Central memory CD8-positive, alpha-beta T cell (primary cell): Measurements from ENCODE around the gene KANK3.
"Not testable (repeated sequence)": the region's sequence is repeated elsewhere in the genome, so short reads cannot be mapped to it uniquely, and the experiment has no call there.

ENCODE experiments used
- ATAC-seq: fragments of 150-1000 bp; cut with Tn5 transposase; replicated peaks from 2 replicates; pipeline ENCODE4 v1.10.0; 2022; ENCODE audit warnings: mild to moderate bottlenecking, moderate FRiP score, moderate number of reproducible peaks; ENCODE audit not compliant: poor library complexity, severe bottlenecking; ENCODE audit errors: extremely low read depth
- DNase-seq, 2 donors: peaks; one replicate each; pipeline ENCODE4 v3.0.0; 2021; ENCODE audit warnings: low spot score in 2 of 2
- H3K27ac Mint-ChIP-seq: one replicate; pipeline ENCODE4 v1.8.0; 2022; ENCODE audit warnings: low read depth, mild to moderate bottlenecking, moderate library complexity, mixed read lengths
- H3K27me3 Mint-ChIP-seq: one replicate; pipeline ENCODE4 v1.8.0; 2022; ENCODE audit warnings: mixed read lengths
- H3K36me3 Mint-ChIP-seq: one replicate; pipeline ENCODE4 v1.8.0; 2022; ENCODE audit warnings: mild to moderate bottlenecking, moderate library complexity, mixed read lengths; ENCODE audit not compliant: insufficient read depth
- H3K4me1 Mint-ChIP-seq: one replicate; pipeline ENCODE4 v1.8.0; 2022; ENCODE audit warnings: mixed read lengths
- H3K4me3 Mint-ChIP-seq: one replicate; pipeline ENCODE4 v1.8.0; 2022; ENCODE audit warnings: mild to moderate bottlenecking, moderate library complexity, mixed read lengths
- H3K9me3 Mint-ChIP-seq: one replicate; pipeline ENCODE4 v1.8.0; 2022; ENCODE audit warnings: mixed read lengths

The KANK3 gene

DNA sequence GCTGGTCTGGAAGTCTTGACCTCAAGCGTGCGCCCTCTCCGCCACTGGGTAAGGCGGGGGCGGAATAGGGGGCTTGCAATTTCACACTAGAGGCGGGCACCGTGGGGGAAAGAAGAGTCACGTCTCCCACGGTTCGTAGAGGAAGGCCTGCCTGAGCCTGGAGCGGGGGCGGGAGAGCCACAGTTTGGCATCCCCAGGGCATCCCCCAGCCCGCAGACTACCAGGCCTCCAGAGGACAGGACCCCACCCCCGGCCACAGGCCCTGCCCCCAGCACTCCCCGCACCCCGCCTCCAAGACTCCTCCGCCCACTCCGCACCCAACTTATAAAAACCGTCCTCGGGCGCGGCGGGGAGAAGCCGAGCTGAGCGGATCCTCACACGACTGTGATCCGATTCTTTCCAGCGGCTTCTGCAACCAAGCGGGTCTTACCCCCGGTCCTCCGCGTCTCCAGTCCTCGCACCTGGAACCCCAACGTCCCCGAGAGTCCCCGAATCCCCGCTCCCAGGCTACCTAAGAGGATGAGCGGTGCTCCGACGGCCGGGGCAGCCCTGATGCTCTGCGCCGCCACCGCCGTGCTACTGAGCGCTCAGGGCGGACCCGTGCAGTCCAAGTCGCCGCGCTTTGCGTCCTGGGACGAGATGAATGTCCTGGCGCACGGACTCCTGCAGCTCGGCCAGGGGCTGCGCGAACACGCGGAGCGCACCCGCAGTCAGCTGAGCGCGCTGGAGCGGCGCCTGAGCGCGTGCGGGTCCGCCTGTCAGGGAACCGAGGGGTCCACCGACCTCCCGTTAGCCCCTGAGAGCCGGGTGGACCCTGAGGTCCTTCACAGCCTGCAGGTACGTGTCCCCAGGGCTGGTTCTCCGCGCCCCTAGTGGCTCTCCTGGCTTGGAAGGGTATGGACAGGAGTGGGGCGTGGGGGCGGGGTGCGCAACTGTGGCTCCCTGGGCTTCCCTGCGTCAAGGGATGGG is 21.0 kb upstream of the KANK3 start, which contains the start of gene ANGPTL4:
Gene ANGPTL4 (plus strand): TSS at position 353 of the 969 bp plus-strand sequence. CDS start 167 bp downstream, at position 520.
- Mint-ChIP-seq H3K4me1 (peaks cover 16% of the 10 kb centered on the region), H3K9me3 (no peaks in the 10 kb centered on the region), H3K27ac (no peak within 1 kb of the TSS), H3K27me3 (peaks cover 69% of the 10 kb centered on the region), H3K36me3 (peaks cover 2% of the 10 kb centered on the region), H3K4me3 (peak within 1 kb of the TSS; percentile 72)
- ATAC-seq (peak; percentile 57), DNase-seq (no peak)

GRCh38 chr19:8361921-8362793 is 19.1 kb upstream of the KANK3 start:
- Mint-ChIP-seq H3K36me3 (peaks cover 2% of the 10 kb centered on the region), H3K9me3 (no peaks in the 10 kb centered on the region), H3K4me3 (no peak overlapping the region), H3K4me1 (peaks cover 16% of the 10 kb centered on the region), H3K27me3 (peaks cover 50% of the 10 kb centered on the region), H3K27ac (no peak overlapping the region)
- DNase-seq (no peak), ATAC-seq (no peak)

DNA sequence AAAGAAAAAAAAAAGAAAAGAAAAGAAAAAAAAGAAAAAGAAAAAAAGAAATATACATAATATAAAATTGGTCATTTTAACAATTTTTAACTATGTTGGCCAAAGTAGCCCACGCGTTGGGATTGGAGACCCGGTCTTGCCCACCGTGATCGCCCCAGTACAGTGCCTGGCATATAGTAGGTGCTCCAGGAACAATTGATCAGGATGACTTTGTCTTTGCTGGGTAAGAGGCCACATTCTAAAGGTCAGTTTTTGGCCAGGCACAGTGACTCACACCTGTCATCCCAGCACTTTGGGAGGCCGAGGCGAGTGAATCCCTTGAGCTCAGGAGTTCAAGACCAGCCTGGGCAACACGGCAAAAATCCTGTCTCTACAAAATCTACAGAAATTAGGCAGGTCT is 17.1 kb upstream of the KANK3 start:
- peaks cover 30% of the 10 kb centered on the region for H3K27me3 Mint-ChIP-seq
- DNase-seq (no peak), ATAC-seq (no peak)
- H3K4me1 Mint-ChIP-seq: peaks cover 12% of the 10 kb centered on the region
- H3K9me3 Mint-ChIP-seq: no peaks in the 10 kb centered on the region
- no peak overlapping the region for H3K4me3 Mint-ChIP-seq
- peaks cover 2% of the 10 kb centered on the region for H3K36me3 Mint-ChIP-seq
- H3K27ac Mint-ChIP-seq: no peak overlapping the region

GRCh38 chr19:8358948-8359347 is 15.9 kb upstream of the KANK3 start:
- Mint-ChIP-seq H3K27ac (no peak overlapping the region), H3K9me3 (no peaks in the 10 kb centered on the region), H3K27me3 (peaks cover 23% of the 10 kb centered on the region), H3K4me3 (no peak overlapping the region), H3K4me1 (peaks cover 9% of the 10 kb centered on the region), H3K36me3 (peaks cover under 1% of the 10 kb centered on the region)
- no peak for ATAC-seq
- DNase-seq: no peak

DNA sequence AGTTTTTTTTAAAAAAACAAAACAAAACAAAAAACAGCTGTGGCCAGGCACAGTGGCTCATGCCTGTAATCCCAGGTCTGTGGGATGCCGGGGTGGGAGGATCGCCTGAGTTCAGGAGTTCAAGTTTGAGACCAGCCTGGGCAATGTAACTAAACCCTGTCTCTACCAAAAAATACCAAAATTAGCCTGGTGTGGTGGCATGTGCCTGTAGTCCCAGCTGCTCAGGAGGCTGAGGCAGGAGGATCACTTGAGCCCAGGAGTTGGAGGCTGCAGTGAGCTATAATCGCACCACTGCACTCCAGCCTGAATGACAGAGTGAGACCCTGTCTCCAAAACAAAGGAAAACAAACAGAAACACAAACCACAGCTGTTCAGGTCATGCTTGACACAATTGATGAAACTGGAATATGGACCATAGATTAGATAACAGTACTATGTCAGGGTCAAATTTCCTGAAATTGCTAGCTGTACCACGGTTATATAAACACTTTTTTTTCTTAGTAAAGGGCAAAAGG is 14.0 kb upstream of the KANK3 start:
- H3K27me3 Mint-ChIP-seq: peaks cover 11% of the 10 kb centered on the region
- no peaks in the 10 kb centered on the region for H3K36me3 Mint-ChIP-seq
- H3K9me3 Mint-ChIP-seq: no peaks in the 10 kb centered on the region
- no peak overlapping the region for H3K4me3 Mint-ChIP-seq
- no peak for DNase-seq
- peaks cover 4% of the 10 kb centered on the region for H3K4me1 Mint-ChIP-seq
- no peak overlapping the region for H3K27ac Mint-ChIP-seq
- ATAC-seq: no peak

DNA sequence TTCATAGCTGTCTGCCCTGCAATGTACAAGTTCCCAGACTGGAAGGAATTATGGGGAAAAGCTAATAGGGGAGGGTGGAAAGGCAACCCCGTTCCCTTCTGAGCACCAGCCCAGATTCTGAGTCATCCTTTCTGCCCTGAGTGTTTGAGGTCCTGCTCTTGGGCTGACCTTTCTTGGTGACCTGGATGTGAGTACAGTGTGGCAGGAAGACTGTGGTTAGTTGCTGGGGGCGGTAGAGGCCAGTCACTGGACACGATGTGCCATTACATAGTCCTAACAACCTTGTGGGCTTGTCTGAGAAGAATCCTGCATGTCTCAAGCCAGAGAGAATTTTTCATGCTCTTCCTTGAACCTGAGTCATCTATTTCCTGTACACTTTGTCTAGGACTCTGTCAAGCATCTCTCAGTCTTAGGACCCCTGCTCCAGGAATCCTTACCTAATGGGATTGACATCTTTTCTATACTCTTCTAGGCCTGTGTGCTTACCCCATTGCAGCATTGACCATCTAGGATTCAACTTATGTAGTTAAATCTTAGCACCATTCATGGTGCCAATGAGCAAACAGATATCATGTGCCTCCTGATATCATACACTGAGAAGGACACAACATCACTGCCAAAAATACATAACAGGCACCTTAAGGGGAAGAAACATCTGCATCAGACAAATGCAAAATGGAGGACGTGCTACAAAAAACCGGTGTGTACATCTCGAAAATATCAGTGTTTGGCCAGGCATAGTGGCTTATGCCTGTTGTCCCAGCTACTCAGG is 12.8 kb upstream of the KANK3 start:
- DNase-seq: no peak
- ATAC-seq: no peak
- Mint-ChIP-seq H3K36me3 (no peaks in the 10 kb centered on the region), H3K27ac (no peak overlapping the region), H3K9me3 (no peaks in the 10 kb centered on the region), H3K4me1 (peaks cover 4% of the 10 kb centered on the region), H3K27me3 (peaks cover 18% of the 10 kb centered on the region), H3K4me3 (no peak overlapping the region)

GRCh38 chr19:8352845-8353244 is 9.8 kb upstream of the KANK3 start:
- DNase-seq, ATAC-seq, H3K9me3 Mint-ChIP-seq, H3K4me1 Mint-ChIP-seq, H3K36me3 Mint-ChIP-seq, H3K27ac Mint-ChIP-seq, H3K4me3 Mint-ChIP-seq: not testable (repeated sequence)
- H3K27me3 Mint-ChIP-seq: peaks cover 25% of the 10 kb centered on the region

GRCh38 chr19:8352134-8352827 is 9.2 kb upstream of the KANK3 start:
- Mint-ChIP-seq H3K9me3 (no peaks in the 10 kb centered on the region), H3K27ac (peak overlapping the region; percentile 52), H3K36me3 (peaks cover 2% of the 10 kb centered on the region), H3K4me3 (no peak overlapping the region), H3K27me3 (peaks cover 25% of the 10 kb centered on the region), H3K4me1 (peaks cover 4% of the 10 kb centered on the region)
- no peak for DNase-seq
- ATAC-seq: no peak

DNA sequence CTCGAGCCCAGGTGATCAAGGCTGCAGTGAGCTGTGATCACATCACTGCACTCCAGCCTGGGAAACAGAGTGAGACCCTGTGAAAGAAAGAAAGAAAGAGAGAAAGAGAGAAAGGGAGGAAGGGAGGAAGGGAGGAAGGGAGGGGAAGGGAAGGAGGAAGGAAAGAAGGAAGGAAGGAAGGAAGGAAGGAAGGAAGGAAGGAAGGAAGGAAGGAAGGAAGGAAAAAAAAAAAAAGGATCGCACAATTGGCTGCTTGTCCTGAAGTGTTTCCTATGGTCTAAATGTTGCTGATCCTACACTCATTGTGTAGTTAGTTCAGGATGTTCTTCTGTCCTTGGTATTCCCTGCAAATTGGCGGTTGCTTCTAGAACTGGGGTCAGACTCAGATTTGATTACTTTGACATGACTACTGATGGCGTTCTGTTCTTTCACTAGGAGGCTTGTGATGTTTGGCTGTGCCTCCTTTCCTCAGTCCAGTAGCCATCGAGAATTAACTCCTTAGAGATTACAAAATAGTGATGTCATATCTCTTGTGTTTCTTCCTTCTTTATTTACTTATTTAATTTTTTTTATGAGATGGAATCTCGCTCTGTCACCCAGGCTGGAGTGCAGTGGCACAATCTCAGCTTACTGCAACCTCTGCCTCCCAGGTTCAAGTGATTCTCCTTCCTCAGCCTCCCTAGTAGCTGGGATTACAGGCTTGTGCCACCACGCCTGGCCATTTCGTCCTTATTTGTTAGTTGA is 6.7 kb upstream of the KANK3 start:
- H3K27me3 Mint-ChIP-seq: peaks cover 25% of the 10 kb centered on the region
- not testable (repeated sequence) for H3K4me1 Mint-ChIP-seq, ATAC-seq, H3K27ac Mint-ChIP-seq, H3K4me3 Mint-ChIP-seq, H3K9me3 Mint-ChIP-seq, H3K36me3 Mint-ChIP-seq, DNase-seq

GRCh38 chr19:8343483-8343844 is 402 bp upstream of the KANK3 start:
- peak overlapping the region; percentile 77 for H3K4me3 Mint-ChIP-seq
- DNase-seq (no peak), ATAC-seq (no peak)

GRCh38 chr19:8342316-8342683 is 762 bp downstream of the KANK3 start:
- Mint-ChIP-seq H3K4me3 (peak overlapping the region; percentile 77), H3K4me1 (peaks cover 11% of the 10 kb centered on the region), H3K36me3 (peaks cover 4% of the 10 kb centered on the region), H3K27ac (no peak overlapping the region), H3K27me3 (peaks cover 20% of the 10 kb centered on the region), H3K9me3 (no peaks in the 10 kb centered on the region)
- DNase-seq (no peak), ATAC-seq (no peak)

More at GRCh38 chr19:8343483-8343844, 402 bp upstream of the KANK3 start:
- peaks cover 2% of the 10 kb centered on the region for H3K36me3 Mint-ChIP-seq
- peak overlapping the region; percentile 53 for H3K27ac Mint-ChIP-seq
- H3K27me3 Mint-ChIP-seq: peaks cover 8% of the 10 kb centered on the region
- no peaks in the 10 kb centered on the region for H3K9me3 Mint-ChIP-seq
- peaks cover 11% of the 10 kb centered on the region for H3K4me1 Mint-ChIP-seq
